Stimulated activated naive CD8-positive, alpha-beta T cell treated with anti-CD3 and anti-CD28 coated beads, Interleukin-15, Interleukin-2, amounts not matched to agents 100 ng/mL and 50 ng/mL, for 24 hours (primary cell): ENCODE results near the gene GRPR.
"Not testable (repeated sequence)": the region's sequence is repeated elsewhere in the genome, so short reads cannot be mapped to it uniquely, and the experiment has no call there.

Experiments
- H3K27ac Mint-ChIP-seq: one replicate; pipeline ENCODE4 v1.8.0; 2021; ENCODE audit warnings: mild to moderate bottlenecking, mixed read lengths
- H3K27me3 Mint-ChIP-seq: one replicate; pipeline ENCODE4 v1.8.0; 2021; ENCODE audit warnings: mixed read lengths
- H3K36me3 Mint-ChIP-seq: one replicate; pipeline ENCODE4 v1.8.0; 2021; ENCODE audit warnings: low read depth, mixed read lengths
- H3K4me1 Mint-ChIP-seq: one replicate; pipeline ENCODE4 v1.8.0; 2021; ENCODE audit warnings: low read depth, mixed read lengths
- H3K4me3 Mint-ChIP-seq: one replicate; pipeline ENCODE4 v1.8.0; 2021; ENCODE audit warnings: mild to moderate bottlenecking, mixed read lengths
- H3K9me3 Mint-ChIP-seq: one replicate; pipeline ENCODE4 v1.8.0; 2021; ENCODE audit warnings: mixed read lengths

The GRPR gene

DNA sequence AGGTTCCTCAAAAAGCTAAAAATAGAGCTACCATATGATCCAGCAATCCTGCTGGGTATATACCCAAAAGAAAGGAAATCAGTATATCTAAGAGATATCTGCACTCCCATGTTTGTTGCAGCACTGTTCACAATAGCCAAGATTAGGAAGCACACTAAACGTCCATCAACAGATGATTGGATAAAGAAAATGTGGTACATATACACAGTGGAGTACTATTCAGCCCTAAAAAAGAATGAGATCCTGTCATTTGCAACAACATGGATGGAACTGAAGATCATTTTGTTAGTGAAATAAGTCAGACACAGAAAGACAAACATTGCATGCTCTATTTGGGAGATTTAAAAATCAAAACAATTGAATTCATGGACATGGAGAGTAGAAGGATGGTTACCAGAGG is 21.7 kb downstream of the GRPR start:
- Mint-ChIP-seq H3K27me3 (peaks cover 17% of the 10 kb centered on the region), H3K4me1 (peaks cover 12% of the 10 kb centered on the region)
- not testable (repeated sequence) for H3K27ac Mint-ChIP-seq, H3K4me3 Mint-ChIP-seq, H3K9me3 Mint-ChIP-seq, H3K36me3 Mint-ChIP-seq

DNA sequence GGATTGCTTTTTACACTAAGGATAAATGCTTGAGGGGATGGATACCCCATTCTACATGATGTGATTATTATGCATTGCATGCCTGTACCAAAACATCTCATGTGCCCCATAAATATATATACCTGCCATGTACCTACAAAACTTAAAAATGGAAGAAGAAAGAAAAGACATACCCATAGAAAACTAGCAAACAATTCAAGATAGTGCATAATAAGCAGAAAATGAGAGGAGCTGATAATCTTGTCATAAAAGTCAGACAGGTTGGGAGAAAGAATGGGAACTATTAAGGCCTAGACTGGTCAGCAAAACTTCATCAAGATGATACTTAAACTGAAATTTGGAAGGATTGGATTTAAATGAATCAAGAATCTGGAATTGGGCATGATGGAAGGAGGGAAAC is 22.3 kb downstream of the GRPR start:
- peaks cover 17% of the 10 kb centered on the region for H3K27me3 Mint-ChIP-seq
- H3K9me3 Mint-ChIP-seq = no peaks in the 10 kb centered on the region
- H3K36me3 Mint-ChIP-seq = no peaks in the 10 kb centered on the region
- peaks cover 7% of the 10 kb centered on the region for H3K4me1 Mint-ChIP-seq
- H3K27ac Mint-ChIP-seq = no peak overlapping the region
- H3K4me3 Mint-ChIP-seq = no peak overlapping the region

DNA sequence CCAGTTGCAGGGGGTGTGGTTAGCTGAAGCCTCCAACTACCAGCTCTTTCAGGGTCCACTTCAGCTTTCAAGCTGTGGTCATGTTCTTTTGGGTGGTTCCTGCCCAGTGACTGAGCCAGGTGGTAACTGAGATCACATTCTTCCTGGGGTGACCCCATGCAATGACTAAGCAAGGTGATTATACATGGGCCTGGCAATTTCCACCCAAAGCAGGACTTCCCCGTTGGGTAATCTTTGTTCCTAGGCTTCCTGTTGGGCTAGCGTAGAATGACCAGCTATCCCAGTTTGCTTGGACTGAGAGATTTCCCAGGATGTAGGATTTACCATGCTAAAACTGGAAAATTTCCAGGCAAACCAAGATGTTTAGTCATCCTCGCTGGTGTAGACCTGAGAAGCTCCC is 25.5 kb downstream of the GRPR start:
- Mint-ChIP-seq H3K4me1 (no peaks in the 10 kb centered on the region), H3K9me3 (no peaks in the 10 kb centered on the region), H3K4me3 (no peak overlapping the region), H3K27ac (no peak overlapping the region), H3K27me3 (peaks cover 9% of the 10 kb centered on the region), H3K36me3 (no peaks in the 10 kb centered on the region)

DNA sequence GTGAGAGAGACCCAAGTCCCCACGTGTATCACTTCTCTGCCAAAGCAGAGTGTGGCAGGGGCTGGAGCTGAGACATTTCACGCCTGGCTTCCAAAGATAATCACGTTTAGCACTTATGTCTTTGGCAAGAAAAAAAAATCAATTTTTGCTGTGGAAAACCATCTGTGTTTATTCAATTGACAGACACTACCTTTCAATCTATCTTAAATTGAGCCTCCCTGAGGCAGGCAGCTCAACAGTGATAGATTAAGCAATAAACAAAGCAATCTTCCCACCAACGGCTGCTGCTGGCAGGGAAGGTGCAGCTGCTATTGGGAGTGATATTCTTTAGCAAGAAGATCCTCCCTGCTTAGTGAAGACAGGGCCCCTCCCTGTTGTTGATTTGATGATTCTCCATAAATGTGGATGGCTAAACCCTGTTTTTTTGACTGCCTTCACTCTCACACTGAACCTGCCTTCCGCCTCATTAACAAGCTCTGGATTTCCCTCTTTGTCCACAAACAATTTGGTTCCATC is 32.3 kb downstream of the GRPR start:
- H3K27ac Mint-ChIP-seq = no peak overlapping the region
- no peaks in the 10 kb centered on the region for H3K36me3 Mint-ChIP-seq
- H3K4me3 Mint-ChIP-seq = no peak overlapping the region
- no peaks in the 10 kb centered on the region for H3K9me3 Mint-ChIP-seq
- H3K27me3 Mint-ChIP-seq = peaks cover 3% of the 10 kb centered on the region
- H3K4me1 Mint-ChIP-seq = no peaks in the 10 kb centered on the region

DNA sequence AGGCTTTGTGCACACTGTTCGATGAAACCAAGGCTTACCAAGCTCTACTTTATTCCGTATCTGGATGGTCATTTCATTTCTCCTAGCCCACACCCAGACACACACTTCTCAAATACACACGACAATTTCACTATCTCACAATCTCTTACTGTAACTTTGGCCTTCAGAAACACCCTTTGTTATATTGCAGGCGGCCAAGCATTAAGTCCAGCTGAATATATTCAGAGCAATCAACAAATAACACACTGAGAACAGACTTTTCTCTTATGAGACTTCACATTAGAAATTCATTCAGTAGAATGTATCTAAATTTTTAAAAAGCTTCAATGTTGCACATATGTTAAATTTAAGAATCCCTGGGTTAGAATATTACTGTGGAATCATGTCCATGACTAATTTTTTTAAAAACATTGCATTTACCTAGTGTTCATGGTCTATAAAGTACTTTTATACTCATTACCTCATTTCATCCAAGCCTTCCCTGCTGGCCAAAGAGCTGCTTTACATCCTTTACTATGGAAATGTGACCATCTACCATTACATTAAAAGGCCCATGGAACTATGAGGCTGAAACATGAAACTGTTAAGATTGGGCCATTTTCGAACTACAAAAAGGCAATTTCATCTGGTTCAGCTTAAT is 33.4 kb downstream of the GRPR start:
- Mint-ChIP-seq H3K4me3 (no peak overlapping the region), H3K4me1 (no peaks in the 10 kb centered on the region), H3K36me3 (no peaks in the 10 kb centered on the region), H3K9me3 (no peaks in the 10 kb centered on the region), H3K27me3 (peaks cover 2% of the 10 kb centered on the region), H3K27ac (no peak overlapping the region)

DNA sequence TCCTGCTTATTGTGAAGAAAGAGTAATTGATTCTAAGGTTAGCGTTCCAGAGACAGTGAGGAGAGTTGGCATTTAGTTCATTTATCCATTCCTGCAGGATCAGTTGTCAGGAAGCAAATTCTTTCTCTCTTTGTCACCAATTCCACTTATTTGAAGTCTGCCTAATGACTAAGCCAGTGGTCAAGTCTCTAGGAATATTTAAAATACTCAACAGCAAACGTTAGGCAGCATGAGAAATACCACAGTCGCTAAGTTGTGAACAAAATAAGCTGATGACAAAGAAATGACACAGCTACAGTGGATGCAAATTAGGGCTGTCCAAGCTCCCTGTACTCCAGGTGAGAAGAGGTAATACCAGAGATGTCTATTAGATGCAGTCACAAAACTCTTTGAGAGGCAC is 37.4 kb downstream of the GRPR start:
- no peaks in the 10 kb centered on the region for H3K27me3 Mint-ChIP-seq
- no peaks in the 10 kb centered on the region for H3K9me3 Mint-ChIP-seq
- no peaks in the 10 kb centered on the region for H3K4me1 Mint-ChIP-seq
- no peak overlapping the region for H3K4me3 Mint-ChIP-seq
- no peak overlapping the region for H3K27ac Mint-ChIP-seq
- no peaks in the 10 kb centered on the region for H3K36me3 Mint-ChIP-seq

DNA sequence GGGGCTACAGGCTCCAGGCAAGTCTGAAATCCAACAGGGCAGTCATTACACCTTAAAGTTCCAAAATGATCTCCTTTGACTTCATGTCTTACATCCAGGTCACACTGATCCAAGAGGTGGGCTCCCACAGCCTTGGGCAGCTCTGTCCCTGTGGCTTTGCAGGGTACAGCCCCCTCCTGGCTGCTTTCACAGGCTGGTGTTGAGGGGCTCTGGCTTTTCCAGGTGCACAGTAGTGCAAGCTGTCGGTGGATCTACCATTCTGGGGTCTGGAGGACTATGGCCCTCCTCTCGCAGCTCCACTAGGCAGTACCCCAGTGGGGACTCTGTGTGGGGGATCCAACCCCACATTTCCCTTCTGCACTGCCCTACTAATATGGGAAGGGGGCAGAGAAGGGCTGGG is 37.8 kb downstream of the GRPR start:
- H3K27ac Mint-ChIP-seq, H3K4me3 Mint-ChIP-seq, H3K36me3 Mint-ChIP-seq, H3K9me3 Mint-ChIP-seq, H3K4me1 Mint-ChIP-seq, H3K27me3 Mint-ChIP-seq: not testable (repeated sequence)

DNA sequence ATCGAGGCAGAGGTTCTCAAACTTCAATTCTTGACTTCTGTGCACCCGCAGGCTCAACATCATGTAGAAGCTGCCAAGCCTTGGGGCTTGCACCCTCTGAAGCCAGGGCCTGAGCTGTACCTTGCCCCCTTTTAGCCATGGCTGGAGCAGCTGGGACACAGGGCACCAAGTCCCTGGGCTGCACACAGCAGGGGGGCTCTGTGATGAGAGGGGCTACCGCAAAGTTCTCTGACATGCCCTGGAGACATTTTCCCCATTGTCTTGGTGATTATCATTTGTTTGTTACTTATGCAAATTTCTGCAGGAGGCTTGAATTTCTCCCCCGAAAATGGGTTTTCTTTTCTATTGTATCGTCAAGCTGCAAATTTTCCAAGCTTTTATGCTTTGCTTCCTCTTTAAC is 39.0 kb downstream of the GRPR start:
- no peaks in the 10 kb centered on the region for H3K9me3 Mint-ChIP-seq
- no peak overlapping the region for H3K27ac Mint-ChIP-seq
- H3K4me3 Mint-ChIP-seq = no peak overlapping the region
- H3K4me1 Mint-ChIP-seq = no peaks in the 10 kb centered on the region
- H3K27me3 Mint-ChIP-seq = no peaks in the 10 kb centered on the region
- H3K36me3 Mint-ChIP-seq = no peaks in the 10 kb centered on the region

DNA sequence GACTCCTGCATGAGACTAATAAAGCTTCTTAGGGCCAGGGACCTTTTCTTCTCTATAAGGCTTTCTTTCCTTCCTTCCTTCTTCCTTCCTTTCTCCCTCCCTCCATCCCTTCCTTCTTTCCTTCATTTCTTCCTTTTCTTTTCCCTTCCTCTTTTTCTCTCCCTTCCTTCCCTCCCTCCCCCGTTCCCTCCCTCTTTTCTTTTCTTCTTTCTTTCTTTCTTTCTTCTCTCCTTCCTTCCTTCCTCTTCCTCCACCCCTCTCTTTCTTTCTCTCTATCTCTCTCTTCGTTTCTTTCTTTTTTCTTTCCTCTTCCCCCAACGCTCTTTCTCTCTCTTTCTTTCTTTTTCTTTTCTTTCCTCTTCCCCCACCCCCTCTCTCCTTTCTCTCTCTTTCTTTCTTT is 41.4 kb downstream of the GRPR start:
- Mint-ChIP-seq H3K27me3 (no peaks in the 10 kb centered on the region), H3K4me3 (no peak overlapping the region), H3K27ac (no peak overlapping the region), H3K4me1 (no peaks in the 10 kb centered on the region), H3K9me3 (no peaks in the 10 kb centered on the region), H3K36me3 (no peaks in the 10 kb centered on the region)

DNA sequence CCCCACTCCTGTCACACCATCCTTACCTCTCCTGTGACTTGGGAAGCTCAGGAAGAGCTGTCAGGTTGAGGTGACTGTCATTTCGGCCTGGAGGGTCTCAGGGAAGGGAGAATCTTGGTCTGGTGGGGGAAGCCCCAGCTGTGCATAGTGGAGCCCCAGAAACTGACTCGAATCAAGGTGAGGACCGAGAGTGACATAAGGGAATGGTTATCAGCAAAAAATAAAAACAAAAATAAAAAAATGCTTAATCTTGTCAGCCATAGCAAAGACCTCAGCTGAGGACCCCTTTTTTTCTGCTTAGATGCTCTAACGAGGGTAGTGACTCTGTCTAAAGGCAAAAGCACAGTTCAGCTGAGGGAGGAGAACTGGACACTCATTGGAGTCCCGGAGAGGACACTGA is 43.8 kb downstream of the GRPR start, which contains the start of gene MAGEB17:
MAGEB17 (plus strand) TSS at position 301 of the 400 bp plus-strand sequence. CDS start 2,902 bp downstream, outside the sequence.
- H3K4me1 Mint-ChIP-seq = no peaks in the 10 kb centered on the region
- H3K9me3 Mint-ChIP-seq = no peaks in the 10 kb centered on the region
- H3K27me3 Mint-ChIP-seq = peaks cover under 1% of the 10 kb centered on the region
- H3K4me3 Mint-ChIP-seq = no peak within 1 kb of the TSS
- H3K36me3 Mint-ChIP-seq = no peaks in the 10 kb centered on the region
- no peak within 1 kb of the TSS for H3K27ac Mint-ChIP-seq

DNA sequence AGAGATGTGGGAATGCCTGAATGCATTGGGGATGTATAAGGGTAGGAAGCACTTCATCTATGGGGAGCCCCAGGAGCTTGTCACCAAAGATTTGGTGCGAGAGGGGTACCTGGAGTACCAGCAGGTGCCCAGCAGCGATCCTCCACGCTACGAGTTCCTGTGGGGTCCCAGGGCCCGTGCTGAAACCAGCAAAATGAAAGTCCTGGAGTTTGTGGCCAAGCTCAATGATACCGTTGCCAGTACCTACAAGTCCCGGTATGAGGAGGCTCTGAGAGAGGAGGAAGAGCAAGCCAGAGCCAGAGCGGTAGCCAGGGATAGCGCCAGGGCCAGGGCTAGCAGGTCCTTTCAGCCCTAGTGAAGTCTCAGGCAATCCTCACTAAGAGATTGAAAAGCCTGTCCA is 47.7 kb downstream of the GRPR start:
- Mint-ChIP-seq H3K4me1 (no peaks in the 10 kb centered on the region), H3K36me3 (no peaks in the 10 kb centered on the region), H3K27ac (no peak overlapping the region), H3K4me3 (no peak overlapping the region), H3K9me3 (no peaks in the 10 kb centered on the region), H3K27me3 (peaks cover 4% of the 10 kb centered on the region)

DNA sequence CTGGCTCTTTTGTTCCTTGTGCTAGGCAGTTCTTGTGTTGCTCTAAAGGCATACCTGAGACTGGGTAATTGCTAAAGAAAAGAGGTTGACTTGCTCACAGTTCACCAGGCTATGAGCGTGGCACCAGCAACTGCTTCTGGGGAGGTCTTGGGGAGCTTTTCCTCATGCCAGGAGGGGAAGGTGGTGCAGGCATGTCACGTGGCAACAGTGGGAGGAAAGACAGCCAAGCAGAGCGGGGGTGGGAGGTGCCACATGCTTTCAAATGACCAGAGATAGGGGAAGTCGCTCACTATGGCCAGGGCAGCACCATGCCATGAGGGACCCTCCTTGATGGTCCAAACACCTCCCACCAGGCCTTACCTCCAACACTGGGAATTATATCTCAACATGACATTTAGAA is 48.6 kb downstream of the GRPR start:
- H3K4me1 Mint-ChIP-seq = no peaks in the 10 kb centered on the region

DNA sequence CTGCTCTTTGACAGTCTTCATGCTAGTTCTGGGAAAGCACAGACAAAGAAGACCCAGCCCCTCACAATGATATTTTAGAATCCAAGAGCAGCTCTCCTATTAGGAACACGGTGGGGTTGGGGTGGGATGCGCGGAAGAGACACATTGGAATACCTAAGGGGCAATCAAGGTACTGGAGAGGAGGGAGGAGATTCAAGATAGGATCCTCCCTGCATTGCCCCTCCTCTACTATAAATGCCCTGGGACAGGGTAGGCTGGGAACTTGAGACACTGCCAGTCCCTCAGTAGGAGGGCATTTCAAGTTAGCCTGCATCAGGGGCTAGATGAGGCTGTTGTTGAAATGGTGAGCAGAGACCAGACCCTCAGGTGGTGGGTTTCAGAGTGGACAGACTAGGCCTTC is 49.0 kb downstream of the GRPR start:
- H3K36me3 Mint-ChIP-seq = no peaks in the 10 kb centered on the region
- H3K9me3 Mint-ChIP-seq = no peaks in the 10 kb centered on the region
- H3K27me3 Mint-ChIP-seq = peaks cover 4% of the 10 kb centered on the region
- no peak overlapping the region for H3K4me3 Mint-ChIP-seq
- no peaks in the 10 kb centered on the region for H3K4me1 Mint-ChIP-seq
- no peak overlapping the region for H3K27ac Mint-ChIP-seq

More for the DNA sequence above, 48.6 kb downstream of the GRPR start:
- Mint-ChIP-seq H3K9me3 (no peaks in the 10 kb centered on the region), H3K27ac (no peak overlapping the region), H3K4me3 (no peak overlapping the region), H3K36me3 (no peaks in the 10 kb centered on the region), H3K27me3 (peaks cover 4% of the 10 kb centered on the region)

DNA sequence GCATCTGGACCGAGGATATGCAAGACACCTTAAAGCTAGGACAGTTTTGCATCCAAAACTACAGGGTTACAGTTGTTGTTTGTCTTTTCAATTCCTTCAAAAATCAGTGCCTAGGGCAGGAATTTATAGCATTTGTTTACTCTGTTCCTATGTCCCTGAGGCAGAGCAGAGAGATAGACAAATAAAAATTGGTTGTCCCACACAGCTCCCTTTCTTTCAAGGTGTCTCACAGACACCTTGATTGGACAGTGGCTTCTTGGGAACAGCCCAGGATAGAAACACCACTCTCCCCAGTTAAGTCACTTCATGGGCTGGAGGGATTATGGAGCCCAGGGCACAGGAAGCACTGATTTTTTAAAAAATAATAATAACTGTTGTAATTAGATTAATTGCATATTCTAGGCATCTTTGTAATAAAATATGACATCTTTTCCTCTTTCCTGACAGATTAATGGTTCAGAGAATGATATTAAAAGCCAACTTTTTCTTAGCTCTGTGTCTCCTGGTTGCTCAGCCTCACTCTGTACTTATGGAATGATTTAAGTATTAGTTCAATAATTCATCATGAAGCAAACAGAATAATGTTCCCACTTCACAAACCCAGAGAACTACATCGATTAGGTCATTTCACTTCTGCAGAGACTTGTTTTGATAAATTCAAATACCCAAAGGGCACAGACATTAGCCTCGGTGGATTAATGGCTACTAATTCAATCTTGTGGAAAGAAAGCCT is 52.1 kb downstream of the GRPR start:
- H3K9me3 Mint-ChIP-seq = no peaks in the 10 kb centered on the region
- H3K27ac Mint-ChIP-seq = no peak overlapping the region
- H3K4me3 Mint-ChIP-seq = no peak overlapping the region
- peaks cover 4% of the 10 kb centered on the region for H3K27me3 Mint-ChIP-seq
- H3K36me3 Mint-ChIP-seq = no peaks in the 10 kb centered on the region
- no peaks in the 10 kb centered on the region for H3K4me1 Mint-ChIP-seq

DNA sequence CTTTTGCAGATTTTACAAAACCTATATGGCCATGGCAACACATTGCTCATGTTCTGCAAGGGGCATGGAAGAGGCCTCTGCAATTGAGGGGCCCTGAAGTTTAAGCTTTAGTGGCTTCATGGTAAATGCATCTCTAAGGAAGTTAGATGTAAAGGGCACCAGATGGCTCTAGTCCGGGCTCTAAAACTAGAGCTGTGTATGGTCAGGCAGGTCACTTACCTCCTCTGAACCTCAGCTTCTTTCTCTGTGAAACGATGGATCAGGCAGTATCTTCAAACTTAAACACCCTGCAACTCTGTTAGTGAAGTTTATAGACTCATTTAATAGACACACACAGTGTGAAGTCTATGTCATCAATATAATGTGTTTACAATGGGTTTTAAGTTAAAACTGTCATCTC is 53.9 kb downstream of the GRPR start:
- no peak overlapping the region for H3K4me3 Mint-ChIP-seq
- no peaks in the 10 kb centered on the region for H3K9me3 Mint-ChIP-seq
- H3K27ac Mint-ChIP-seq = no peak overlapping the region
- H3K36me3 Mint-ChIP-seq = no peaks in the 10 kb centered on the region
- H3K27me3 Mint-ChIP-seq = peaks cover 3% of the 10 kb centered on the region
- H3K4me1 Mint-ChIP-seq = no peaks in the 10 kb centered on the region

DNA sequence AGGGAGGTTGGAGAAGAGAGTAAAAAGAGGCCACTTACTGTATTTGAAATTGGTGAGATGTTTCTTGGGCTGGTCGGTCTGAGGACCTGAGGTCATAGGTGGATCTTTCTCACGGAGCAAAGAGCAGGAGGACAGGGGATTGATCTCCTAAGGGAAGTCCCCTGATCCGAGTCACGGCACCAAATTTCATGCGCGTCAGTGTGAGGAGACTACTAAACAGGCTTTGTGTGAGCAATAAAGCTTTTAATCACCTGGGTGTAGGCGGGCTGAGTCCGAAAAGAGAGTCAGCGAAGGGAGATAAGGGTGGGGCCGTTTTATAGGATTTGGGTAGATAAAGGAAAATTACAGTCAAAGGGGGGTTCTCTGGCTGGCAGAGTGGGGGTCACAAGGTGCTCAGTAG is 60.5 kb downstream of the GRPR start:
- H3K27ac Mint-ChIP-seq, H3K36me3 Mint-ChIP-seq, H3K27me3 Mint-ChIP-seq: not testable (repeated sequence)

More for the DNA sequence above, 60.5 kb downstream of the GRPR start:
- H3K4me3 Mint-ChIP-seq, H3K9me3 Mint-ChIP-seq: not testable (repeated sequence)
- H3K4me1 Mint-ChIP-seq = peaks cover 14% of the 10 kb centered on the region
